ENCODE measurements around the gene ENOX1. TPM values are rescaled to one million over a fixed set of nuclear protein-coding genes. Genes with fewer than 3 reads are reported as not detected.

Gene ENOX1
- total and polyA plus RNA-seq, 5 donors = 2.1 to 2.6 (median 2.2) TPM

GRCh38 chr13:43804461-43805070 is 17.8 kb upstream of the ENOX1 start:
- no peaks in the 10 kb centered on the region for H3K4me1 ChIP-seq (ENCODE audit: control insufficient read depth, insufficient read depth, low read length)
- no peak for DNase-seq
- no peaks in the 10 kb centered on the region for H3K9me3 ChIP-seq (ENCODE audit: control insufficient read depth, low read length)
- H3K4me3 ChIP-seq (ENCODE audit: low read length) = no peak overlapping the region
- no peaks in the 10 kb centered on the region for H3K27me3 ChIP-seq (ENCODE audit: control insufficient read depth, insufficient read depth)
- intact Hi-C loops (cut with DNase I) = loop anchor here (5.0 to 10.0 kb wide), 6 partner anchors 500 to 837 kb away; no protein-coding TSS in a partner anchor
- WGBS = 24% methylated on average over 5 of the region's 5 CpGs
- peak in 1 of 2 donors; percentile 46 for ATAC-seq
- no peak overlapping the region for H3K27ac ChIP-seq (ENCODE audit: low read length)

- intact Hi-C loops (cut with DNase I) = loop anchor here in 3 of 4 donors (5.0 to 10.0 kb wide), 4 partner anchors 498 to 718 kb away; no protein-coding TSS in a partner anchor
- DNase-seq (no peak), ATAC-seq (no peak)
- Histone ChIP-seq H3K4me3 (ENCODE audit: low read length) (no peak overlapping the region), H3K9me3 (ENCODE audit: control insufficient read depth, low read length) (no peaks in the 10 kb centered on the region), H3K4me1 (ENCODE audit: control insufficient read depth, insufficient read depth, low read length) (no peaks in the 10 kb centered on the region), H3K27ac (ENCODE audit: low read length) (no peak overlapping the region), H3K27me3 (ENCODE audit: control insufficient read depth, insufficient read depth) (no peaks in the 10 kb centered on the region)
Measured at GRCh38 chr13:43802511-43802910, 15.7 kb upstream of the ENOX1 start.

- intact Hi-C loops (cut with DNase I) = loop anchor here in 3 of 4 donors (5.0 to 10.0 kb wide), 4 partner anchors 496 to 716 kb away; no protein-coding TSS in a partner anchor
- Histone ChIP-seq H3K4me3 (ENCODE audit: low read length) (no peak overlapping the region), H3K4me1 (ENCODE audit: control insufficient read depth, insufficient read depth, low read length) (no peaks in the 10 kb centered on the region), H3K9me3 (ENCODE audit: control insufficient read depth, low read length) (no peaks in the 10 kb centered on the region), H3K27ac (ENCODE audit: low read length) (no peak overlapping the region), H3K27me3 (ENCODE audit: control insufficient read depth, insufficient read depth) (no peaks in the 10 kb centered on the region)
- no peak for DNase-seq
- 64% methylated on average over 3 of the region's 3 CpGs for WGBS
- ATAC-seq = no peak
Measured at GRCh38 chr13:43800828-43801227, 14.1 kb upstream of the ENOX1 start.

- Histone ChIP-seq H3K27ac (ENCODE audit: low read length) (no peak overlapping the region), H3K4me3 (ENCODE audit: low read length) (no peak overlapping the region), H3K9me3 (ENCODE audit: control insufficient read depth, low read length) (no peaks in the 10 kb centered on the region), H3K27me3 (ENCODE audit: control insufficient read depth, insufficient read depth) (no peaks in the 10 kb centered on the region), H3K4me1 (ENCODE audit: control insufficient read depth, insufficient read depth, low read length) (no peaks in the 10 kb centered on the region)
- intact Hi-C loops (cut with DNase I) = no loop called here
- DNase-seq = no peak
- 85% methylated on average over 4 of the region's 4 CpGs for WGBS
- no peak for ATAC-seq
Measured at GRCh38 chr13:43799191-43799590, 12.4 kb upstream of the ENOX1 start.

- Histone ChIP-seq H3K27me3 (ENCODE audit: control insufficient read depth, insufficient read depth) (no peaks in the 10 kb centered on the region), H3K9me3 (ENCODE audit: control insufficient read depth, low read length) (no peaks in the 10 kb centered on the region), H3K27ac (ENCODE audit: low read length) (no peak overlapping the region), H3K4me3 (ENCODE audit: low read length) (no peak overlapping the region), H3K4me1 (ENCODE audit: control insufficient read depth, insufficient read depth, low read length) (no peaks in the 10 kb centered on the region)
- intact Hi-C loops (cut with DNase I) = no loop called here
- 61% methylated on average over 3 of the region's 3 CpGs for WGBS
- ATAC-seq = no peak
- DNase-seq = no peak
Measured at GRCh38 chr13:43797869-43798268, 11.1 kb upstream of the ENOX1 start.

GRCh38 chr13:43797159-43797558 is 10.4 kb upstream of the ENOX1 start:
- 92% methylated on average over 1 of the region's 1 CpG for WGBS

GRCh38 chr13:43794416-43794815 is 7.6 kb upstream of the ENOX1 start:
- Histone ChIP-seq H3K27me3 (ENCODE audit: control insufficient read depth, insufficient read depth) (no peaks in the 10 kb centered on the region), H3K4me3 (ENCODE audit: low read length) (no peak overlapping the region), H3K9me3 (ENCODE audit: control insufficient read depth, low read length) (no peaks in the 10 kb centered on the region), H3K27ac (ENCODE audit: low read length) (no peak overlapping the region), H3K4me1 (ENCODE audit: control insufficient read depth, insufficient read depth, low read length) (no peaks in the 10 kb centered on the region)
- DNase-seq (no peak), ATAC-seq (no peak)
- intact Hi-C loops (cut with DNase I) = no loop called here

More at GRCh38 chr13:43797159-43797558, 10.4 kb upstream of the ENOX1 start:
- H3K27me3 ChIP-seq (ENCODE audit: control insufficient read depth, insufficient read depth) = no peaks in the 10 kb centered on the region
- H3K4me1 ChIP-seq (ENCODE audit: control insufficient read depth, insufficient read depth, low read length) = no peaks in the 10 kb centered on the region
- ATAC-seq = no peak
- no peak overlapping the region for H3K4me3 ChIP-seq (ENCODE audit: low read length)
- DNase-seq = no peak
- no peaks in the 10 kb centered on the region for H3K9me3 ChIP-seq (ENCODE audit: control insufficient read depth, low read length)
- H3K27ac ChIP-seq (ENCODE audit: low read length) = no peak overlapping the region
- intact Hi-C loops (cut with DNase I) = no loop called here

- WGBS = 66% methylated on average over 3 of the region's 3 CpGs
- Histone ChIP-seq H3K4me1 (ENCODE audit: control insufficient read depth, insufficient read depth, low read length) (no peaks in the 10 kb centered on the region), H3K9me3 (ENCODE audit: control insufficient read depth, low read length) (no peaks in the 10 kb centered on the region), H3K27me3 (ENCODE audit: control insufficient read depth, insufficient read depth) (no peaks in the 10 kb centered on the region), H3K27ac (ENCODE audit: low read length) (no peak overlapping the region), H3K4me3 (ENCODE audit: low read length) (no peak overlapping the region)
- DNase-seq (no peak), ATAC-seq (no peak)
- intact Hi-C loops (cut with DNase I) = no loop called here
Measured at GRCh38 chr13:43792076-43792881, 5.5 kb upstream of the ENOX1 start.

GRCh38 chr13:43787997-43788396 is 1.2 kb upstream of the ENOX1 start:
- Histone ChIP-seq H3K4me3 (ENCODE audit: low read length) (no peak overlapping the region), H3K4me1 (ENCODE audit: control insufficient read depth, insufficient read depth, low read length) (no peaks in the 10 kb centered on the region)

GRCh38 chr13:43787518-43787891 is 733 bp upstream of the ENOX1 start:
- no peak for DNase-seq
- H3K4me1 ChIP-seq (ENCODE audit: control insufficient read depth, insufficient read depth, low read length) = no peaks in the 10 kb centered on the region
- 21% methylated on average over 9 of the region's 9 CpGs for WGBS
- H3K4me3 ChIP-seq (ENCODE audit: low read length) = peak overlapping the region; percentile 52
- H3K27ac ChIP-seq (ENCODE audit: low read length) = peak overlapping the region; percentile 0
- no peaks in the 10 kb centered on the region for H3K9me3 ChIP-seq (ENCODE audit: control insufficient read depth, low read length)
- ATAC-seq = no peak
- no peaks in the 10 kb centered on the region for H3K27me3 ChIP-seq (ENCODE audit: control insufficient read depth, insufficient read depth)
- intact Hi-C loops (cut with DNase I) = loop anchor here in 2 of 4 donors (10.0 kb wide), 1 partner anchor 483 kb away; no protein-coding TSS in a partner anchor

More at GRCh38 chr13:43787997-43788396, 1.2 kb upstream of the ENOX1 start:
- H3K9me3 ChIP-seq (ENCODE audit: control insufficient read depth, low read length) = no peaks in the 10 kb centered on the region
- ATAC-seq (no peak), DNase-seq (no peak)
- WGBS = 77% methylated on average over 2 of the region's 2 CpGs
- no peaks in the 10 kb centered on the region for H3K27me3 ChIP-seq (ENCODE audit: control insufficient read depth, insufficient read depth)
- intact Hi-C loops (cut with DNase I) = loop anchor here in 2 of 4 donors (10.0 kb wide), 1 partner anchor 483 kb away; no protein-coding TSS in a partner anchor
- no peak overlapping the region for H3K27ac ChIP-seq (ENCODE audit: low read length)

GRCh38 chr13:43786472-43786765 is 353 bp downstream of the ENOX1 start:
- Histone ChIP-seq H3K27ac (ENCODE audit: low read length) (peak overlapping the region; percentile 56), H3K4me3 (ENCODE audit: low read length) (peak overlapping the region; percentile 52), H3K4me1 (ENCODE audit: control insufficient read depth, insufficient read depth, low read length) (no peaks in the 10 kb centered on the region), H3K27me3 (ENCODE audit: control insufficient read depth, insufficient read depth) (no peaks in the 10 kb centered on the region), H3K9me3 (ENCODE audit: control insufficient read depth, low read length) (no peaks in the 10 kb centered on the region)
- DNase-seq (peak in 1 of 3 donors; percentile 32), ATAC-seq (no peak)
- intact Hi-C loops (cut with DNase I) = loop anchor here in 2 of 4 donors (10.0 kb wide), 1 partner anchor 482 kb away; no protein-coding TSS in a partner anchor
- WGBS = 0% methylated on average over 28 of the region's 28 CpGs

All from right cardiac atrium (tissue), 5 donors.